Colonic mucosa (tissue), 4 donors: Measurements from ENCODE around the gene CHD9NB. TPM values are rescaled to one million over a fixed set of nuclear protein-coding genes. Genes with fewer than 3 reads are reported as not detected.
A peak's percentile ranks its signal among the peaks of the same experiment; 100 is the strongest.

Experiments used
- DNase-seq: peaks from one replicate; pipeline ENCODE4 v3.0.0-alpha.2; 2020
- H3K27ac ChIP-seq: fragments of 200-600 bp; one replicate; pipeline ENCODE4 v1.8.0; 2021
- H3K27me3 ChIP-seq: fragments of 200-600 bp; one replicate; pipeline ENCODE4 v1.8.0; 2021
- H3K36me3 ChIP-seq: fragments of 200-600 bp; one replicate; pipeline ENCODE4 v1.8.0; 2021
- H3K4me1 ChIP-seq: fragments of 200-600 bp; one replicate; pipeline ENCODE4 v1.8.0; 2021; ENCODE audit warnings: mild to moderate bottlenecking
- H3K4me3 ChIP-seq: fragments of 200-600 bp; one replicate; pipeline ENCODE4 v1.8.0; 2021
- H3K9ac ChIP-seq, 2 donors: one replicate each; pipeline ENCODE4 v1.7.0; 2013; ENCODE audit warnings: control low read depth in 2 of 2, low read depth in 2 of 2, low read length in 2 of 2
- H3K9me3 ChIP-seq: fragments of 200-600 bp; one replicate; pipeline ENCODE4 v1.8.0; 2021
- intact Hi-C: fragments of 100-400 bp; cut with DNase I; formaldehyde crosslinking; loops from one replicate; pipeline ENCODE4 v1.14.1; 2022
- total RNA-seq, 2 donors: library from RNA; stranded (reverse); fragmentation: NEBNext Ultra II Directional in 1 of 2; extraction: Animal tissue kit (Norgen Biotek cat#: 25700) in 1 of 2; gene quantifications; one replicate each; pipeline ENCODE4 v1.2.1, GENCODE V29; 2021
- TF ChIP-seq, protein P1 (sequence below): fragments of 200-600 bp; IDR thresholded peaks from one replicate; pipeline ENCODE4 v1.8.0; 2022; ENCODE audit warnings: antibody characterized with exemption, mild to moderate bottlenecking
- donor health status: healthy.
- donor health status: DM: no; HTN: no; CAD: no.
- donor health status: DM: no; HTN: no; CAD: no.

The CHD9NB gene
- total RNA-seq, 2 donors from 2014 or later, result 2.5 to 5.6 TPM

- Histone ChIP-seq H3K36me3 (no peaks in the 10 kb centered on the region), H3K9me3 (no peaks in the 10 kb centered on the region), H3K27me3 (no peaks in the 10 kb centered on the region), H3K4me1 (no peaks in the 10 kb centered on the region), H3K27ac (no peak overlapping the region), H3K9ac (no peak overlapping the region), H3K4me3 (no peak overlapping the region)
- TF ChIP-seq, protein P1, sequence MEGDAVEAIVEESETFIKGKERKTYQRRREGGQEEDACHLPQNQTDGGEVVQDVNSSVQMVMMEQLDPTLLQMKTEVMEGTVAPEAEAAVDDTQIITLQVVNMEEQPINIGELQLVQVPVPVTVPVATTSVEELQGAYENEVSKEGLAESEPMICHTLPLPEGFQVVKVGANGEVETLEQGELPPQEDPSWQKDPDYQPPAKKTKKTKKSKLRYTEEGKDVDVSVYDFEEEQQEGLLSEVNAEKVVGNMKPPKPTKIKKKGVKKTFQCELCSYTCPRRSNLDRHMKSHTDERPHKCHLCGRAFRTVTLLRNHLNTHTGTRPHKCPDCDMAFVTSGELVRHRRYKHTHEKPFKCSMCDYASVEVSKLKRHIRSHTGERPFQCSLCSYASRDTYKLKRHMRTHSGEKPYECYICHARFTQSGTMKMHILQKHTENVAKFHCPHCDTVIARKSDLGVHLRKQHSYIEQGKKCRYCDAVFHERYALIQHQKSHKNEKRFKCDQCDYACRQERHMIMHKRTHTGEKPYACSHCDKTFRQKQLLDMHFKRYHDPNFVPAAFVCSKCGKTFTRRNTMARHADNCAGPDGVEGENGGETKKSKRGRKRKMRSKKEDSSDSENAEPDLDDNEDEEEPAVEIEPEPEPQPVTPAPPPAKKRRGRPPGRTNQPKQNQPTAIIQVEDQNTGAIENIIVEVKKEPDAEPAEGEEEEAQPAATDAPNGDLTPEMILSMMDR, result no peak
- DNase-seq, result no peak
- intact Hi-C loops, result no loop called here
Observed at GRCh38 chr16:53034306-53034705, 18.4 kb downstream of the CHD9NB start.

DNA sequence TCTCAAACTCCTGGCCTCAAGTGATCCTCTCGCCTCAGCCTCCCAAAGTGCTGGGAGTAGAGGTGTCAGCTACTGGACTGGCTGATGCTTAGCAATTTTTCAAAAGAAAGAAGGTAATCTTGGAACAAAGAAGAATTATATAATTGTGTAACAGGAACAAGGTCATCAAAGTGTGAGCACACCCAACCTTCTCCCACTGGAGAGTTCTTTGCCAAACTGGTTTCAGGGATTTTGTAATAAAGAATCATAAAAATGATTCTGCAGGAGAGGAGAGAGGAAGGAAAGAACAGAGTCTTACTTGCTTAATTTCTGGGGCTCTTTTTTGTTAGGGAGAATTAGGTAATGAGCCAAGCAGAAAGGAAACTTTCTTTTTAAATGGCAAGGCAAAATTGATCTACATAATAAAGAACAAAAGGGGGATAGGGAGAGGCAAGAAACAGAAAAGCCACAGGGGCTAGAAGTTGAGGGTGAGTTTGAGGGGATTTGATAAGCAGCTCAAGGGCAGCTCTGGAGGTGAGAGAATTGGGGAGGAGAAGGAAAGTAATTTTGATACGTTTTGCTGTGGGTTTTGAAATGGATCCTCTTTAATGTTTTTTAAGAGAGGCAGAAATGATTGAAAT lies 21.3 kb downstream of the CHD9NB start:
- intact Hi-C loops, result no loop called here
- Histone ChIP-seq H3K9me3 (no peaks in the 10 kb centered on the region), H3K27ac (peak overlapping the region; percentile 43), H3K4me3 (no peak overlapping the region), H3K36me3 (no peaks in the 10 kb centered on the region), H3K4me1 (no peaks in the 10 kb centered on the region), H3K9ac (peak overlapping the region in 1 of 2 donors; percentile 16), H3K27me3 (no peaks in the 10 kb centered on the region)
- TF ChIP-seq, protein P1, result no peak
- no peak for DNase-seq

DNA sequence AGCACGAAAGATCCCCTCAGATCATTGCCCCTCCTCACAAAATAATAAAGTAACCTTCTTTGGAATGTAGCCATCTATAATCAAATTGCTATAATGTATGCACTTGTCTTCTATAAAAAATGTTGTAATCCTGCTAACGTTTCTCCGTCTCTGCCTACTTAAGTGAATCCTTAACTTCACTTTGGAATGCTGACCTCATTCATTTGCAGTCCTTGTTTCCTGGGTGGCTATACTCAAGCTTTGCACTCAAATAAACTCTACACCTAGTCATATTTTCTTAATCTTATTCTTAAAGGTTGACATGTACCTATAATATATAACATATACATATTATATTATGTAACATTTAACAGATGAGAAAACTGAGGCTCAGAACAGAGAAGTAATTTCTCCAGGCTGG lies 22.7 kb downstream of the CHD9NB start:
- intact Hi-C loops, result no loop called here
- Histone ChIP-seq H3K4me1 (no peaks in the 10 kb centered on the region), H3K9ac (no peak overlapping the region), H3K27me3 (no peaks in the 10 kb centered on the region), H3K27ac (peak overlapping the region; percentile 53), H3K9me3 (no peaks in the 10 kb centered on the region), H3K4me3 (no peak overlapping the region), H3K36me3 (no peaks in the 10 kb centered on the region)
- DNase-seq, result no peak
- TF ChIP-seq, protein P1, result no peak

GRCh38 chr16:53024045-53024444 lies 28.7 kb downstream of the CHD9NB start:
- H3K4me3 ChIP-seq, result no peak overlapping the region
- intact Hi-C loops, result loop anchor here (5.0 kb wide), 1 partner anchor 957 kb away; no protein-coding TSS in a partner anchor
- no peak overlapping the region for H3K27ac ChIP-seq
- no peaks in the 10 kb centered on the region for H3K4me1 ChIP-seq
- H3K36me3 ChIP-seq, result no peaks in the 10 kb centered on the region
- H3K9ac ChIP-seq, result no peak overlapping the region
- H3K9me3 ChIP-seq, result no peaks in the 10 kb centered on the region
- no peak for DNase-seq
- TF ChIP-seq, protein P1, result no peak
- H3K27me3 ChIP-seq, result no peaks in the 10 kb centered on the region

DNA sequence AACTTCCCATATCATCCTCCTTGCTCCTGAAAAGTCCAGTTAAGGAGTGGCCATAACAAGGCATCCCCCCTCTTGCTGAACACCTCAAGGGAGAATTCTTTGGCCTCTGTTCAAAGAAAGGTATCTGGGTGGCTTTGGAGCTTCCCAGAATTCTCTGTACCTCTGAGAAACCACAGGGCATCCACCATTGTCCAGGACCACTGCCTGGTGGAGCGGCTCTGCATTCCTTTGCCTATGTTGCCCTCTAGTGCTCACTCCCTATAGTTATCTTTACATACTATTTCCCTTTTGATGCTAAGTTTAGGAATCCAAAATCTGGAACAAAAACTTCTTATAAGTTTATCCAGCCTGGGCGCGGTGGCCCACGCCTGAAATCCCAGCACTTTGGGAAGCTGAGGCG lies 30.3 kb downstream of the CHD9NB start:
- DNase-seq, result peak; percentile 34

More for the DNA sequence above, 30.3 kb downstream of the CHD9NB start:
- Histone ChIP-seq H3K4me3 (no peak overlapping the region), H3K27ac (no peak overlapping the region), H3K36me3 (no peaks in the 10 kb centered on the region), H3K27me3 (no peaks in the 10 kb centered on the region), H3K4me1 (no peaks in the 10 kb centered on the region), H3K9me3 (no peaks in the 10 kb centered on the region), H3K9ac (no peak overlapping the region)
- TF ChIP-seq, protein P1, result peak; percentile 38
- intact Hi-C loops, result loop anchor here (5.0 kb wide), 1 partner anchor 955 kb away; no protein-coding TSS in a partner anchor
